ENCODE results near the gene ANKRD42. TPM values are rescaled to one million over a fixed set of nuclear protein-coding genes. Genes with fewer than 3 reads are reported as not detected.

ANKRD42 gene
- total and polyA plus RNA-seq, 2 experiments from 2014 or later, result 5.3 to 5.7 TPM

Small RNA genes lying within 50 kb of the gene (small RNA-seq; reads per million reads assigned to genes)
- gene AP000873.5 (ENCODE audit: low replicate concordance), result not detected

Other genes starting within 250 kb of the ANKRD42 start
- 4.5 and 6.6 TPM in 2 replicates for gene RAB30, start 121.8 kb upstream of the ANKRD42 start, total RNA-seq (2014; rRNA removed; shearing (Covaris generic))
- gene RAB30, start 121.8 kb upstream of the ANKRD42 start, polyA plus RNA-seq (2016; fragmentation: Nextera tagmentation; extraction: Ambion mirVana), result 2.6 and 3.3 TPM in 2 replicates
- 44.2 and 47.0 TPM in 2 replicates for gene PCF11, start 36.6 kb upstream of the ANKRD42 start, total RNA-seq (2014; rRNA removed; shearing (Covaris generic))
- 18.7 and 23.0 TPM in 2 replicates for gene PCF11, start 36.6 kb upstream of the ANKRD42 start, polyA plus RNA-seq (2016; fragmentation: Nextera tagmentation; extraction: Ambion mirVana)
- 55.1 and 79.1 TPM in 2 replicates for gene CCDC90B, start 92.7 kb downstream of the ANKRD42 start, total RNA-seq (2014; rRNA removed; shearing (Covaris generic))
- gene CCDC90B, start 92.7 kb downstream of the ANKRD42 start, polyA plus RNA-seq (2016; fragmentation: Nextera tagmentation; extraction: Ambion mirVana), result 73.5 and 89.0 TPM in 2 replicates

All from GM23338 (cell line).